HepG2 (cell line): Measurements from ENCODE around the gene KRABD2.

Experiments used
- ATAC-seq: fragments of 200-7000 bp; cut with Tn5 transposase; 3 replicates; pipeline ENCODE4 v1.9.1; 2020; ENCODE audit warnings: mild to moderate bottlenecking, moderate library complexity
- BruUV-seq: library from RNA; stranded (reverse); fragments of 400-500 nt; replicated peaks from 2 replicates; lab custom pipeline; 2021; lab: Mats Ljungman, UMichigan
- CTCF ChIA-PET: fragments of 300-600 bp; formaldehyde crosslinking; extraction: SDS; loops from one replicate; lab custom pipeline; 2021; ENCODE audit warnings: low total read pairs, inconsistent platforms, low intra/inter-chr PET ratio; lab: Yijun Ruan, JAX
- POLR2A ChIA-PET: fragments of 350-600 bp; sonication (Branson Sonifier 250); formaldehyde crosslinking; loops from one replicate; lab custom pipeline; 2020; ENCODE audit warnings: antibody characterized with exemption, inconsistent platforms; lab: Yijun Ruan, JAX
- DNase-seq: peaks from one replicate; pipeline ENCODE4 v3.0.0-alpha.2; 2015; ENCODE audit warnings: low spot score
- FAIRE-seq: peaks from 3 replicates; lab custom pipeline; 2011; peaks lifted over from hg19 to GRCh38; lab: Jason Lieb, UNC
- H2AFZ ChIP-seq: one replicate; pipeline ENCODE4 v1.6.1; 2011; ENCODE audit warnings: low read length, inconsistent platforms
- H3K27ac ChIP-seq: fragments of 300-600 bp; 3 replicates; pipeline ENCODE4 v1.8.0; 2011; ENCODE audit warnings: mixed run types, mild to moderate bottlenecking, mixed read lengths, low read length, inconsistent platforms; ENCODE audit not compliant: insufficient read depth; ENCODE audit errors: extremely low read length
- H3K27me3 ChIP-seq, 2 experiments: fragments of 200-600 bp in 1 of 2; 2 replicates in 1 of 2; 3 replicates in 1 of 2; pipeline versions ENCODE4 v1.6.0 to v1.8.0; 2011; ENCODE audit warnings: low read length in 2 of 2, mild to moderate bottlenecking in 2 of 2, moderate library complexity in 2 of 2, inconsistent platforms in 1 of 2; ENCODE audit not compliant: insufficient read depth in 2 of 2, control insufficient read depth in 1 of 2
- H3K36me3 ChIP-seq, 2 experiments: fragments of 200-600 bp in 1 of 2; replicated peaks in 1 of 2; 2 replicates in 1 of 2; 3 replicates in 1 of 2; pipeline versions ENCODE4 v1.5.1 to v1.8.0; 2011; ENCODE audit warnings: low read length in 2 of 2, inconsistent platforms in 1 of 2; ENCODE audit not compliant: insufficient read depth in 2 of 2, control insufficient read depth in 1 of 2
- H3K4me1 ChIP-seq: 2 replicates; pipeline ENCODE4 v1.5.1; 2012; ENCODE audit warnings: low read length, inconsistent platforms; ENCODE audit not compliant: insufficient read depth
- H3K4me2 ChIP-seq: 2 replicates; pipeline ENCODE4 v1.6.0; 2011; ENCODE audit warnings: low read depth, low read length, inconsistent platforms
- H3K4me3 ChIP-seq, 3 experiments: fragments of 200-600 bp in 1 of 3; sonication (generic), shearing (Covaris generic) in 1 of 3; replicated peaks in 1 of 3; 2 replicates each; pipeline ENCODE4 v1.5.1; 2011 to 2016; ENCODE audit warnings: low read length in 3 of 3, inconsistent platforms in 2 of 3, low read depth in 2 of 3, mild to moderate bottlenecking in 2 of 3, control low read depth in 1 of 3, mixed read lengths in 1 of 3; ENCODE audit not compliant: insufficient read depth in 1 of 3
- H3K79me2 ChIP-seq: one replicate; pipeline ENCODE4 v1.6.1; 2011; ENCODE audit warnings: low read length, inconsistent platforms; ENCODE audit not compliant: insufficient read depth
- H3K9ac ChIP-seq: 2 replicates; pipeline ENCODE4 v1.6.0; 2011; ENCODE audit warnings: mild to moderate bottlenecking, low read depth, low read length, inconsistent platforms; ENCODE audit not compliant: insufficient read depth
- H3K9me3 ChIP-seq: 2 replicates; pipeline ENCODE4 v1.5.1; 2012; ENCODE audit warnings: mild to moderate bottlenecking, low read length
- H4K20me1 ChIP-seq: 2 replicates; pipeline ENCODE4 v1.6.0; 2011; ENCODE audit warnings: inconsistent platforms, mild to moderate bottlenecking, low read length, moderate library complexity; ENCODE audit not compliant: insufficient read depth
- CREM ChIP-seq, 2 experiments: sonication (generic) in 1 of 2; formaldehyde crosslinking in 1 of 2; IDR thresholded peaks; 2 replicates each; pipeline versions ENCODE4 v1.4.0 to v1.6.1; 2016 to 2020; ENCODE audit warnings: antibody characterized with exemption in 1 of 2, mild to moderate bottlenecking in 1 of 2, missing genetic modification reagents in 1 of 2
- ETV5 ChIP-seq: IDR thresholded peaks from 2 replicates; pipeline ENCODE4 v1.6.1; 2018; ENCODE audit warnings: missing biosample characterization, missing genetic modification reagents, inconsistent platforms, borderline replicate concordance
- NCOA2 ChIP-seq: sonication (generic); formaldehyde crosslinking; IDR thresholded peaks from 2 replicates; pipeline ENCODE4 v1.8.0; 2022; ENCODE audit warnings: inconsistent platforms
- NR3C1 ChIP-seq: sonication (generic); formaldehyde crosslinking; IDR thresholded peaks from 2 replicates; pipeline ENCODE4 v1.4.0; 2020; ENCODE audit warnings: missing genetic modification reagents
- RARA ChIP-seq: IDR thresholded peaks from 2 replicates; pipeline ENCODE4 v1.6.1; 2016; ENCODE audit warnings: missing genetic modification reagents, missing compliant biosample characterization
- RFX1 ChIP-seq: fragments of 450-650 bp; IDR thresholded peaks from 2 replicates; pipeline ENCODE4 v1.6.1; 2017
- SAP130 ChIP-seq: IDR thresholded peaks from 2 replicates; pipeline ENCODE4 v1.6.1; 2016; ENCODE audit warnings: low read depth
- SP4 ChIP-seq: sonication (generic); formaldehyde crosslinking; IDR thresholded peaks from 2 replicates; pipeline ENCODE4 v1.8.1; 2023; ENCODE audit warnings: mild to moderate bottlenecking, missing genetic modification reagents
- ZNF12 ChIP-seq: sonication (generic); formaldehyde crosslinking; IDR thresholded peaks from 2 replicates; pipeline ENCODE4 v1.5.0; 2020; ENCODE audit warnings: missing genetic modification reagents
- ZNF121 ChIP-seq: sonication (generic); formaldehyde crosslinking; IDR thresholded peaks from 2 replicates; pipeline ENCODE4 v1.5.0; 2020; ENCODE audit warnings: mild to moderate bottlenecking, missing genetic modification reagents
- ZNF230 ChIP-seq: sonication (generic); formaldehyde crosslinking; IDR thresholded peaks from 2 replicates; pipeline ENCODE4 v1.4.0; 2020; ENCODE audit warnings: mild to moderate bottlenecking, missing genetic modification reagents
- ZNF292 ChIP-seq: sonication (generic); formaldehyde crosslinking; IDR thresholded peaks from 2 replicates; pipeline ENCODE4 v1.8.1; 2022; ENCODE audit warnings: mild to moderate bottlenecking, low read depth, missing genetic modification reagents, borderline replicate concordance
- ZNF431 ChIP-seq: sonication (generic); formaldehyde crosslinking; IDR thresholded peaks from 2 replicates; pipeline ENCODE4 v1.9.0; 2022; ENCODE audit warnings: missing genetic modification reagents, low read depth, mild to moderate bottlenecking, borderline replicate concordance
- ZNF652 ChIP-seq: IDR thresholded peaks from 2 replicates; pipeline ENCODE4 v1.6.1; 2016; ENCODE audit warnings: low read depth, borderline replicate concordance
- WGBS: methylation state at CpG from one replicate; pipeline ENCODE4 v1.1.6; 2017; ENCODE audit warnings: low lambda C conversion rate; 5-methylcytosine and 5-hydroxymethylcytosine counted together
- in situ Hi-C: cut with HindIII; loops from 2 replicates; pipeline ENCODE4 v1.10.0; 2017; ENCODE audit warnings: low pct_unique_long_range_greater_than_20kb; ENCODE audit not compliant: extremely low pct_ligation_motif_present
- intact Hi-C: fragments of 100-400 bp; cut with micrococcal nuclease; formaldehyde crosslinking; loops from one replicate; pipeline ENCODE4 v1.10.0; 2022; ENCODE audit not compliant: unreplicated experiment
- TF ChIP-seq, protein P1 (sequence below): sonication (generic); formaldehyde crosslinking; IDR thresholded peaks from 2 replicates; pipeline ENCODE4 v1.5.0; 2020; ENCODE audit warnings: mild to moderate bottlenecking, missing genetic modification reagents, moderate library complexity

The KRABD2 gene

DNA sequence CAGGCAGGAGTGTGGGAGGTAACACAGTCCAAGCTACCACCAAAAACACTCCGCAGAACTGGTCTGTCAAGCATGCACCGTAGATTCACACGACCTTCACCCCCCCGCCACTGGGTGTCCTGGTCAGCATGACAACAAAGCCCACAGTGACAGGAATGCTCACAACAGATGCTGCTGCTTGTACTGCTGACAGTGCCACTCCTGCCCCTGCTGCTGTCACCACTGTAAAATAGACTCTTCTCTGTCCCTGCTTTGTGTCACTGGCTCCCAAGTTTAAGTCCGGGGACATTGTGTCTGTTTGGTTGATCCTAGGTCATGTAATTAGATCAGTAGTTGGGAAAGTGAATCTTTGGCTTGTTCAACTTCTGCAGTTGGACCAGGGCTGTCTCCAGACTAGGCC lies 43.8 kb downstream of the KRABD2 start (continued):
- no peak for TF ChIP-seq NCOA2 (CRISPR knock-in tag)
- TF ChIP-seq RARA (CRISPR knock-in tag) = 0 out of 2 replicates have a peak, but pooled peaks have one; percentile 33
- no peak for TF ChIP-seq ZNF431 (CRISPR knock-in tag)
- no peak for TF ChIP-seq CREM (IDR thresholded peaks at IDR 0.05)
- no peak for TF ChIP-seq CREM (CRISPR knock-in tag; IDR thresholded peaks at IDR 0.05)
- no peak for TF ChIP-seq ZNF121 (CRISPR knock-in tag)
- TF ChIP-seq SAP130 = 0 out of 2 replicates have a peak, but pooled peaks have one; percentile 25
- TF ChIP-seq SP4 (CRISPR knock-in tag) = no peak
- TF ChIP-seq, protein P1, sequence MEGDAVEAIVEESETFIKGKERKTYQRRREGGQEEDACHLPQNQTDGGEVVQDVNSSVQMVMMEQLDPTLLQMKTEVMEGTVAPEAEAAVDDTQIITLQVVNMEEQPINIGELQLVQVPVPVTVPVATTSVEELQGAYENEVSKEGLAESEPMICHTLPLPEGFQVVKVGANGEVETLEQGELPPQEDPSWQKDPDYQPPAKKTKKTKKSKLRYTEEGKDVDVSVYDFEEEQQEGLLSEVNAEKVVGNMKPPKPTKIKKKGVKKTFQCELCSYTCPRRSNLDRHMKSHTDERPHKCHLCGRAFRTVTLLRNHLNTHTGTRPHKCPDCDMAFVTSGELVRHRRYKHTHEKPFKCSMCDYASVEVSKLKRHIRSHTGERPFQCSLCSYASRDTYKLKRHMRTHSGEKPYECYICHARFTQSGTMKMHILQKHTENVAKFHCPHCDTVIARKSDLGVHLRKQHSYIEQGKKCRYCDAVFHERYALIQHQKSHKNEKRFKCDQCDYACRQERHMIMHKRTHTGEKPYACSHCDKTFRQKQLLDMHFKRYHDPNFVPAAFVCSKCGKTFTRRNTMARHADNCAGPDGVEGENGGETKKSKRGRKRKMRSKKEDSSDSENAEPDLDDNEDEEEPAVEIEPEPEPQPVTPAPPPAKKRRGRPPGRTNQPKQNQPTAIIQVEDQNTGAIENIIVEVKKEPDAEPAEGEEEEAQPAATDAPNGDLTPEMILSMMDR (CRISPR knock-in tag) = 0 out of 2 replicates have a peak, but pooled peaks have one; percentile 7
- no peak for TF ChIP-seq ZNF230 (CRISPR knock-in tag)
- no peak for TF ChIP-seq ZNF652 (CRISPR knock-in tag)
- TF ChIP-seq ZNF292 (CRISPR knock-in tag) = peak; percentile 82; the same call in 1 of the 2 replicates
- no peak for TF ChIP-seq ETV5 (CRISPR knock-in tag)
- no peak for TF ChIP-seq RFX1
- TF ChIP-seq, all 625 proteins: peak for 6

GRCh38 chr17:8332128-8332527 lies 44.4 kb downstream of the KRABD2 start:
- Histone ChIP-seq H3K9ac (no peak overlapping the region), H3K4me1 (0 out of 2 replicates have a peak, but pooled peaks cover 9% of the 10 kb centered on the region), H3K4me2 (no peak overlapping the region), H3K79me2 (no peaks in the 10 kb centered on the region), H3K36me3 (no peaks in the 10 kb centered on the region), H2AFZ (no peak overlapping the region), H3K27me3 (peaks cover 0 to 7% of the 10 kb centered on the region in 2 experiments; a peak in 2 of 5 replicates), H3K27ac (no peak overlapping the region), H3K4me3 (no peak overlapping the region), H3K9me3 (no peaks in the 10 kb centered on the region), H4K20me1 (no peaks in the 10 kb centered on the region)
- POLR2A ChIA-PET = no interaction called here
- DNase-seq (no peak), ATAC-seq (no peak), FAIRE-seq (no peak)
- TF ChIP-seq ZNF12 (CRISPR knock-in tag) = peak; percentile 96
- no peak for TF ChIP-seq NR3C1 (CRISPR knock-in tag)
- intact Hi-C loops (no loop called here), in situ Hi-C loops (no loop called here)
- CTCF ChIA-PET = no interaction called here
- no TSS peak for BruUV-seq
- 38% methylated on average over 2 of the region's 2 CpGs for WGBS
